K562 (cell line): ENCODE data around the gene ARHGAP33.

ENCODE experiments used
- CHD2 ChIP-seq: IDR thresholded peaks from 2 replicates; pipeline ENCODE4 v1.6.1; 2011; ENCODE audit warnings: low read depth, low read length
- E2F8 ChIP-seq: fragments of 450-650 bp; IDR thresholded peaks from 2 replicates; pipeline ENCODE4 v1.7.1; 2018; ENCODE audit warnings: mild to moderate bottlenecking, low read depth; ENCODE audit not compliant: partially characterized antibody
- ZNF274 ChIP-seq: IDR thresholded peaks from 2 replicates; pipeline ENCODE4 v1.6.1; 2011; ENCODE audit warnings: low read depth, mild to moderate bottlenecking, low read length, moderate library complexity, borderline replicate concordance
- TF ChIP-seq, protein P1 (sequence below), 3 experiments: IDR thresholded peaks in 2 of 3; conservative IDR thresholded peaks in 1 of 3; 2 replicates each; pipeline ENCODE4 v1.5.1; 2011 to 2012; ENCODE audit warnings: low read length in 3 of 3, mild to moderate bottlenecking in 3 of 3, control low read depth in 2 of 3, improper control_type of control experiment in 1 of 3, inconsistent platforms in 1 of 3, low read depth in 1 of 3, mixed read lengths in 1 of 3, moderate library complexity in 1 of 3; ENCODE audit not compliant: insufficient read depth in 2 of 3

DNA sequence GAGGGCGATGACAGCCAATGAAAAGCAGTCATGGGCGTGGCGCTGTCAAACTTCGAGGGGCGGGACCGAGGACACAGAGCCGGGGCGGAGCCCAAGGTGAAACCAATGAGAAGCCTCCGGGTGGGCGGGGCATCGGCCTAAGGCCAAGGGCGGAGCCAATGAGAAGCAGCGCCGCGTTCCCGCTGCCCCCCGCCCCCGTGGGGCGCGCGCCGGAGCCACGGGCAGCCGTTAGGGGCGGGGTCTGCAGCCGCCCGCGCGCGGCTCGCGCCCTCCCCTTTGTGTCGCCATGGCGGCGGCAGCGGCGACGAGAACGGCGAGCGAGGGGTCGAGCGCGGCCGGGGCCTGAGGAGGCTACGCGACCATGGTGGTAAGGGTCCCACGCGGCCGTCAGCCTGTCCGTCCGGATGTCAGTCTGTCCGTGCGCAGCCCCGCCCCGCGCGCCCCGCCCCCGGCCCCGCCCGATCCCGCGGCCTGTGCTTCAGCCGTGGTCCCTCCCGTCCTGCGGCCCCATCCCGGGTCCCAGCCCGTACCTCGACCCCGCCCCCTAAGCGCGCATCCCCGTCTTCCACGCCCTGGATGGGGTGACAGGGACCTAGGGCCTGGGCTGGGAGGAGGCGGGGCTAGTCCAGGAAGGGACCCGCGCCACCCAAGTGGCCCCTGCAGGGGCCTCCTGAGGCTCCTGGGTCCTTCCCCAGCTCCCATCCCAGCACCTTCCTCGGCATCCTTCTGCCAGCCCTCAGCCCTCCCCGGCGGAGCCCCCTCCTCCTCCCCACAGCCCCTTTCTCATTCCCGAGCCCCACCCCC, at the start of gene ARHGAP33:
- TF ChIP-seq E2F8 = no peak
- TF ChIP-seq, protein P1, sequence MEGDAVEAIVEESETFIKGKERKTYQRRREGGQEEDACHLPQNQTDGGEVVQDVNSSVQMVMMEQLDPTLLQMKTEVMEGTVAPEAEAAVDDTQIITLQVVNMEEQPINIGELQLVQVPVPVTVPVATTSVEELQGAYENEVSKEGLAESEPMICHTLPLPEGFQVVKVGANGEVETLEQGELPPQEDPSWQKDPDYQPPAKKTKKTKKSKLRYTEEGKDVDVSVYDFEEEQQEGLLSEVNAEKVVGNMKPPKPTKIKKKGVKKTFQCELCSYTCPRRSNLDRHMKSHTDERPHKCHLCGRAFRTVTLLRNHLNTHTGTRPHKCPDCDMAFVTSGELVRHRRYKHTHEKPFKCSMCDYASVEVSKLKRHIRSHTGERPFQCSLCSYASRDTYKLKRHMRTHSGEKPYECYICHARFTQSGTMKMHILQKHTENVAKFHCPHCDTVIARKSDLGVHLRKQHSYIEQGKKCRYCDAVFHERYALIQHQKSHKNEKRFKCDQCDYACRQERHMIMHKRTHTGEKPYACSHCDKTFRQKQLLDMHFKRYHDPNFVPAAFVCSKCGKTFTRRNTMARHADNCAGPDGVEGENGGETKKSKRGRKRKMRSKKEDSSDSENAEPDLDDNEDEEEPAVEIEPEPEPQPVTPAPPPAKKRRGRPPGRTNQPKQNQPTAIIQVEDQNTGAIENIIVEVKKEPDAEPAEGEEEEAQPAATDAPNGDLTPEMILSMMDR (IDR thresholded peaks at IDR 0.05 in 2 of 3, conservative IDR thresholded peaks at IDR 0.05 in 1 of 3; ENCODE audit: insufficient read depth in 2 of 3, low read depth in 1 of 3, low read length in 3 of 3) = no peak
- TF ChIP-seq CHD2 = no peak
- TF ChIP-seq ZNF274 = no peak
